NCI-H2196 (cell line): Measurements from ENCODE around the gene GPATCH4.

Experiments used
- DNase-seq: peaks from one replicate; lab custom pipeline; 2025; ENCODE audit not compliant: unreplicated experiment; lab: John Stamatoyannopoulos, UW

The GPATCH4 gene

GRCh38 chr1:156551066-156551643 is 50.1 kb downstream of the GPATCH4 start:
- DNase-seq, result no peak

GRCh38 chr1:156550346-156550745 is 50.9 kb downstream of the GPATCH4 start:
- no peak for DNase-seq

DNA sequence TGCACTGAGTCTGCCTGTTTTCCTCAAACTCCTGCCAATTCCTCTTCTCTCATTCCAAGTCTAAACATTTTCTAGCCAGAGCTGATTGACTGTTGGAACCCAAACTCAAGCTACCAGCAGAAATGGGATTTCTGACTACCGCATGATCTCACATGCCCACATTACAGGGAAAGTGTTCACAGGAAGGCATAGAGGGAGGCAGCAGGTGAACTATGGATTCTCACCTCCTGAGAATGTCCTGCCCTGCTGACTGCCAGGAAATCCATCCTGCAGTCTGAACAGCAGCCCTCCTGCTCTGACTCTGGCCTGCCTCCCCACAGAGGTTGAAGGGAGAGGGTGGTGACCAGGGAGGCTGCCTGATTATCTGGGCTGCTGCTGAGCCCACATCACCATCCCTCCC is 51.4 kb downstream of the GPATCH4 start:
- DNase-seq, result no peak

GRCh38 chr1:156549390-156549789 is 51.9 kb downstream of the GPATCH4 start:
- DNase-seq, result no peak

GRCh38 chr1:156547982-156548381 is 53.3 kb downstream of the GPATCH4 start:
- no peak for DNase-seq

DNA sequence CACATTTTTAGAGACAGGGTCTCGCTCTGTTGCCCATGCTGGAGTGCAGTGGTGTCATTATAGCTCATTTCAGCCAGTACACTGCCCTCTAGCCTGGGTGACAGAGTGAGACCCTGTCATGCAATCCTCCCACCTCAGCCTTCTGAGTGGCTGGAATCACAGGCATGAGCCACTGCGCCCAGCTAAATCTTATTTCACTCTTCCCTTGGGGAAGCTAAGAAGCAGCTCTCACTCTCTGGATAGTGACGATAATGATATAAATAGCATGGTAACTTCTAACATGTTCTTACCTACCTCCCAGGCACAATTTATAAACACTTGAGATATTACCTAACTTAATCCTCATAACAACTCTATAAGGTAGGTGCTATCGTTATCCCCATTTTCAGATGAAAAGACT is 53.8 kb downstream of the GPATCH4 start:
- no peak for DNase-seq

DNA sequence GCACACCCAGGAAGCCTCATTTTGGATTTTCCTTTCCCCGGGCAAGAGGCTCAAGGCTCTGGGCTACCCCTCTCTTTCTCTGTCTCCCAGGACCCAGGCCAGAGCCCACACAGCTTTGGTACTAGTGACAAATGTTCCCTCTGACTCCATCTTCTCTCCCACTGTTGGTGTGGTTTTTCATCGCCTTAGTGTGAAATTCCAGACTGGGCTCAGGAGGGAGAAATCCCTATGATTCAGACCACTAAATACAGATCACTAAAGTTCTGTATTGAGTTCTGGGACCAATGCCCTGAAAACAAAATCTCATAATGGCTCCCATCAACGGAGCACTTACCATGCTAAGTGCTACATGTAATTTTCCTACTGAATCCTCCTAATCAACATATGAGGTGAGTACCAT is 55.0 kb downstream of the GPATCH4 start:
- no peak for DNase-seq

GRCh38 chr1:156544592-156545102 is 56.6 kb downstream of the GPATCH4 start:
- no peak for DNase-seq
